SK-N-SH treated with all-trans-retinoic acid at 6 μM for 48 hours (cell line): ENCODE data around the gene ROBO2.

ENCODE experiments used
- ATAC-seq: fragments of 200-7000 bp; cut with Tn5 transposase; 3 replicates; pipeline ENCODE4 v1.9.1; 2020; ENCODE audit warnings: mild to moderate bottlenecking, moderate library complexity
- BACH2 ChIP-seq: fragments of 250-450 bp; sonication (Bioruptor Pico); IDR thresholded peaks from 2 replicates; pipeline ENCODE4 v1.9.0; 2021; ENCODE audit warnings: mild to moderate bottlenecking, borderline replicate concordance
- CREB5 ChIP-seq: fragments of 250-450 bp; sonication (Bioruptor Pico); IDR thresholded peaks from 2 replicates; pipeline ENCODE4 v1.5.1; 2020; ENCODE audit warnings: low read depth, mild to moderate bottlenecking, moderate library complexity
- CSDC2 ChIP-seq: fragments of 250-450 bp; sonication (Bioruptor Pico); IDR thresholded peaks from 2 replicates; pipeline ENCODE4 v1.5.0; 2020; ENCODE audit warnings: mild to moderate bottlenecking, moderate library complexity
- CSRNP3 ChIP-seq: fragments of 250-450 bp; sonication (Bioruptor Pico); IDR thresholded peaks from 2 replicates; pipeline ENCODE4 v1.5.1; 2021; ENCODE audit warnings: mild to moderate bottlenecking, moderate library complexity
- ESRRG ChIP-seq: fragments of 250-450 bp; sonication (Bioruptor Pico); IDR thresholded peaks from 2 replicates; pipeline ENCODE4 v1.6.1; 2021; ENCODE audit warnings: mild to moderate bottlenecking
- GLIS3 ChIP-seq: fragments of 250-450 bp; sonication (Bioruptor Pico); IDR thresholded peaks from 2 replicates; pipeline ENCODE4 v1.5.0; 2020; ENCODE audit warnings: mild to moderate bottlenecking, moderate library complexity
- ISL1 ChIP-seq: fragments of 250-450 bp; sonication (Bioruptor Pico); IDR thresholded peaks from 2 replicates; pipeline ENCODE4 v2.1.2; 2022; ENCODE audit warnings: mild to moderate bottlenecking, moderate library complexity
- OSR1 ChIP-seq: fragments of 250-450 bp; sonication (Bioruptor Pico); IDR thresholded peaks from 2 replicates; pipeline ENCODE4 v1.8.0; 2022; ENCODE audit warnings: moderate library complexity, mild to moderate bottlenecking, inconsistent platforms
- PATZ1 ChIP-seq: fragments of 250-450 bp; sonication (Bioruptor Pico); IDR thresholded peaks from 2 replicates; pipeline ENCODE4 v1.8.0; 2020; ENCODE audit warnings: mild to moderate bottlenecking, moderate library complexity, borderline replicate concordance
- SNAI2 ChIP-seq: fragments of 250-450 bp; sonication (Bioruptor Pico); IDR thresholded peaks from 2 replicates; pipeline ENCODE4 v1.5.0; 2020; ENCODE audit warnings: mild to moderate bottlenecking, moderate library complexity
- TCF4 ChIP-seq: fragments of 250-450 bp; sonication (Bioruptor Pico); IDR thresholded peaks from 2 replicates; pipeline ENCODE4 v1.8.0; 2021; ENCODE audit warnings: mild to moderate bottlenecking, moderate library complexity, borderline replicate concordance
- TOX ChIP-seq: fragments of 250-450 bp; sonication (Bioruptor Pico); IDR thresholded peaks from 2 replicates; pipeline ENCODE4 v1.8.0; 2021; ENCODE audit warnings: mild to moderate bottlenecking, moderate library complexity, borderline replicate concordance
- TSHZ2 ChIP-seq: fragments of 250-450 bp; sonication (Bioruptor Pico); IDR thresholded peaks from 2 replicates; pipeline ENCODE4 v1.5.0; 2020; ENCODE audit warnings: mild to moderate bottlenecking, moderate library complexity
- ZC3H10 ChIP-seq: fragments of 250-450 bp; sonication (Bioruptor Pico); IDR thresholded peaks from 2 replicates; pipeline ENCODE4 v1.5.1; 2021; ENCODE audit warnings: mild to moderate bottlenecking, moderate library complexity
- ZFP3 ChIP-seq: fragments of 250-450 bp; sonication (Bioruptor Pico); IDR thresholded peaks from 2 replicates; pipeline ENCODE4 v1.5.0; 2020; ENCODE audit warnings: mild to moderate bottlenecking, moderate library complexity
- ZFP30 ChIP-seq: fragments of 450-650 bp; formaldehyde crosslinking; IDR thresholded peaks from 2 replicates; pipeline ENCODE4 v1.5.0; 2022; ENCODE audit warnings: mild to moderate bottlenecking, moderate library complexity
- ZNF565 ChIP-seq: fragments of 450-650 bp; formaldehyde crosslinking; conservative IDR thresholded peaks from 2 replicates; pipeline ENCODE4 v1.5.0; 2020; ENCODE audit warnings: low read depth, mild to moderate bottlenecking, moderate library complexity
- ZNF70 ChIP-seq: fragments of 450-650 bp; formaldehyde crosslinking; IDR thresholded peaks from 2 replicates; pipeline ENCODE4 v1.5.0; 2020; ENCODE audit warnings: mild to moderate bottlenecking, moderate library complexity
- ZNF8 ChIP-seq: fragments of 450-650 bp; formaldehyde crosslinking; IDR thresholded peaks from 2 replicates; pipeline ENCODE4 v1.5.0; 2020; ENCODE audit warnings: mild to moderate bottlenecking, moderate library complexity

The ROBO2 gene

GRCh38 chr3:77446084-77446483 lies 406.2 kb downstream of the ROBO2 start (continued):
- no peak for TF ChIP-seq TSHZ2 (CRISPR knock-in tag)
- no peak for TF ChIP-seq CSDC2 (CRISPR knock-in tag)
- no peak for TF ChIP-seq OSR1 (CRISPR knock-in tag)
- no peak for TF ChIP-seq ZNF8 (CRISPR knock-in tag)
- no peak for TF ChIP-seq SNAI2 (CRISPR knock-in tag)
- no peak for TF ChIP-seq ZC3H10

GRCh38 chr3:77446761-77447160 lies 406.9 kb downstream of the ROBO2 start:
- no peak for ATAC-seq
- no peak for TF ChIP-seq GLIS3 (CRISPR knock-in tag)
- TF ChIP-seq ZFP30: no peak
- no peak for TF ChIP-seq ZNF565 (CRISPR knock-in tag)
- no peak for TF ChIP-seq ISL1 (CRISPR knock-in tag)
- no peak for TF ChIP-seq ESRRG (CRISPR knock-in tag)
- TF ChIP-seq TSHZ2 (CRISPR knock-in tag): no peak
- no peak for TF ChIP-seq CSDC2 (CRISPR knock-in tag)
- TF ChIP-seq ZNF70 (CRISPR knock-in tag): no peak
- TF ChIP-seq, all 23 proteins: peak for 0

- TF ChIP-seq SNAI2 (CRISPR knock-in tag) (no peak), CSRNP3 (no peak), GLIS3 (CRISPR knock-in tag) (no peak), ZNF8 (CRISPR knock-in tag) (no peak), TCF4 (CRISPR knock-in tag) (no peak), ZFP3 (CRISPR knock-in tag) (no peak), ZFP30 (no peak), BACH2 (no peak)
- ATAC-seq: no peak
Measured at GRCh38 chr3:77449459-77450350, 409.8 kb downstream of the ROBO2 start.

- no peak for ATAC-seq
Measured at GRCh38 chr3:77456431-77456830, 416.5 kb downstream of the ROBO2 start.

More at GRCh38 chr3:77456431-77456830, 416.5 kb downstream of the ROBO2 start:
- TF ChIP-seq CREB5 (no peak), TOX (CRISPR knock-in tag) (no peak), OSR1 (CRISPR knock-in tag) (no peak), GLIS3 (CRISPR knock-in tag) (no peak), CSDC2 (CRISPR knock-in tag) (no peak), ZNF8 (CRISPR knock-in tag) (no peak), ESRRG (CRISPR knock-in tag) (no peak), PATZ1 (no peak)
- TF ChIP-seq, all 23 proteins: peak for 0
